ENCODE measurements around the gene C13orf46. TPM values are rescaled to one million over a fixed set of nuclear protein-coding genes. Genes with fewer than 3 reads are reported as not detected.

The C13orf46 gene
- total RNA-seq, 1 donor from 2014 or later, result 0.83 TPM

- H3K27me3 Mint-ChIP-seq (ENCODE audit: insufficient read depth), result peaks cover 38% of the 10 kb centered on the region
- no peaks in the 10 kb centered on the region for H3K4me1 Mint-ChIP-seq (ENCODE audit: low read depth)
- H3K4me3 Mint-ChIP-seq, result no peak overlapping the region
- no peaks in the 10 kb centered on the region for H3K9me3 Mint-ChIP-seq
- DNase-seq (ENCODE audit: low spot score), result no peak
- intact Hi-C loops (cut with micrococcal nuclease), result no loop called here
- no peak overlapping the region for H3K27ac Mint-ChIP-seq
- no peaks in the 10 kb centered on the region for H3K36me3 Mint-ChIP-seq (ENCODE audit: low read depth)
Measured at GRCh38 chr13:113905942-113906341, 67.9 kb downstream of the C13orf46 start.

GRCh38 chr13:113905018-113905417 is 68.9 kb downstream of the C13orf46 start:
- peaks cover 29% of the 10 kb centered on the region for H3K27me3 Mint-ChIP-seq (ENCODE audit: insufficient read depth)
- H3K9me3 Mint-ChIP-seq, result no peaks in the 10 kb centered on the region
- no peak overlapping the region for H3K4me3 Mint-ChIP-seq
- no peaks in the 10 kb centered on the region for H3K4me1 Mint-ChIP-seq (ENCODE audit: low read depth)
- intact Hi-C loops (cut with micrococcal nuclease), result no loop called here
- H3K36me3 Mint-ChIP-seq (ENCODE audit: low read depth), result no peaks in the 10 kb centered on the region
- no peak overlapping the region for H3K27ac Mint-ChIP-seq
- DNase-seq (ENCODE audit: low spot score), result no peak

- intact Hi-C loops (cut with micrococcal nuclease), result loop anchor here (1.0 kb wide), 1 partner anchor 87 kb away; no protein-coding TSS in a partner anchor
- H3K27me3 Mint-ChIP-seq (ENCODE audit: insufficient read depth), result peaks cover 27% of the 10 kb centered on the region
- no peak overlapping the region for H3K4me3 Mint-ChIP-seq
- no peak for DNase-seq (ENCODE audit: low spot score)
- H3K4me1 Mint-ChIP-seq (ENCODE audit: low read depth), result no peaks in the 10 kb centered on the region
- no peaks in the 10 kb centered on the region for H3K36me3 Mint-ChIP-seq (ENCODE audit: low read depth)
- no peak overlapping the region for H3K27ac Mint-ChIP-seq
- H3K9me3 Mint-ChIP-seq, result no peaks in the 10 kb centered on the region
Measured at GRCh38 chr13:113904411-113904810, 69.5 kb downstream of the C13orf46 start.

- no peak overlapping the region for H3K27ac Mint-ChIP-seq
- H3K27me3 Mint-ChIP-seq (ENCODE audit: insufficient read depth), result peaks cover 22% of the 10 kb centered on the region
- no peaks in the 10 kb centered on the region for H3K9me3 Mint-ChIP-seq
- DNase-seq (ENCODE audit: low spot score), result no peak
- intact Hi-C loops (cut with micrococcal nuclease), result loop anchor here (1.0 kb wide), 1 partner anchor 87 kb away; no protein-coding TSS in a partner anchor
- no peak overlapping the region for H3K4me3 Mint-ChIP-seq
- no peaks in the 10 kb centered on the region for H3K4me1 Mint-ChIP-seq (ENCODE audit: low read depth)
- no peaks in the 10 kb centered on the region for H3K36me3 Mint-ChIP-seq (ENCODE audit: low read depth)
Measured at GRCh38 chr13:113903912-113904311, 70.0 kb downstream of the C13orf46 start.

Other genes with a start within 250 kb of the C13orf46 start
- gene TMEM255B, start 214.8 kb downstream of the C13orf46 start, total RNA-seq, result 2.2 and 2.6 TPM in 2 replicates
- 0.62 and 0.98 TPM in 2 replicates for gene GAS6, start 110.0 kb downstream of the C13orf46 start, total RNA-seq
- 22.9 and 23.5 TPM in 2 replicates for gene RASA3, start 158.5 kb upstream of the C13orf46 start, total RNA-seq
- gene CFAP97D2, start 205.2 kb upstream of the C13orf46 start, total RNA-seq, result not detected in 2 replicates

Measured in activated T-helper 1 cell treated with anti-CD3 and anti-CD28 coated beads, Interleukin-12 subunit alpha, Interleukin-12 subunit beta, Interleukin-2, Interleukin-4 antibody, amounts not matched to agents 30 ng/mL and 10 ng/mL and 1 ng/mL, durations not matched to agents 14 hours and 24 hours and 36 hours (primary cell).